Placental epithelial cell (primary cell): ENCODE results near the gene AADACL3. TPM values are rescaled to one million over a fixed set of nuclear protein-coding genes. Genes with fewer than 3 reads are reported as not detected.

Experiments used
- small RNA-seq: library from RNA; depleted of rRNA; stranded (forward); fragments of <200 nt; gene quantifications from one replicate; pipeline ENCODE3, GENCODE V24; 2012
- total RNA-seq: library from RNA; depleted of rRNA; stranded (reverse); fragments of >200 nt; gene quantifications from 2 replicates; pipeline ENCODE4 v1.2.3, GENCODE V29; 2012

Gene AADACL3, protein sequence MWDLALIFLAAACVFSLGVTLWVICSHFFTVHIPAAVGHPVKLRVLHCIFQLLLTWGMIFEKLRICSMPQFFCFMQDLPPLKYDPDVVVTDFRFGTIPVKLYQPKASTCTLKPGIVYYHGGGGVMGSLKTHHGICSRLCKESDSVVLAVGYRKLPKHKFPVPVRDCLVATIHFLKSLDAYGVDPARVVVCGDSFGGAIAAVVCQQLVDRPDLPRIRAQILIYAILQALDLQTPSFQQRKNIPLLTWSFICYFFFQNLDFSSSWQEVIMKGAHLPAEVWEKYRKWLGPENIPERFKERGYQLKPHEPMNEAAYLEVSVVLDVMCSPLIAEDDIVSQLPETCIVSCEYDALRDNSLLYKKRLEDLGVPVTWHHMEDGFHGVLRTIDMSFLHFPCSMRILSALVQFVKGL
- total RNA-seq: not detected in 2 replicates

DNA sequence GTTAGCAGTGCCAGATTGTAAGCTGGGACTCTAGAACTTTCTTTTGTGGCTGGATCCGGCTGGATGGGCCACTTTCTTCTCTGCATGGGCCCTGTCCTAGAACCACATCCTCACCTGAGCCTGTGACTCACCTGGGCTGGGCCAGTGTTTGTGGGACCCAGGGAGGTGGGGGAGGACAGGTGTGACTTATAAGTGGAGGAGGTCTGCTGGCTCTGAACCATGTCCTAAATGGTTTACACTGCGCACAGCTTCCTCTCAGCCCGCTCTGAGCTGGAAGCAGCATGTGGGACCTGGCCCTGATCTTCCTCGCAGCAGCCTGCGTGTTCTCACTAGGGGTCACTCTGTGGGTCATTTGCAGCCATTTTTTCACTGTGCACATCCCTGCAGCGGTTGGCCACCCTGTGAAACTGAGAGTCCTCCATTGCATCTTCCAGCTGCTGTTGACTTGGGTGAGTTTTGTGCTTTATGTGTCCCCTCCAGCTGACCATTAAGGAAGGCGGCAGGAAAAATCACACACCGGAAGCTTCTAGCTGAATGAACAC is at the start of gene AADACL3:
TSS of gene AADACL3 (plus strand) at position 215 of the 542 bp plus-strand sequence. CDS start at position 282, 67 bp downstream.

DNA sequence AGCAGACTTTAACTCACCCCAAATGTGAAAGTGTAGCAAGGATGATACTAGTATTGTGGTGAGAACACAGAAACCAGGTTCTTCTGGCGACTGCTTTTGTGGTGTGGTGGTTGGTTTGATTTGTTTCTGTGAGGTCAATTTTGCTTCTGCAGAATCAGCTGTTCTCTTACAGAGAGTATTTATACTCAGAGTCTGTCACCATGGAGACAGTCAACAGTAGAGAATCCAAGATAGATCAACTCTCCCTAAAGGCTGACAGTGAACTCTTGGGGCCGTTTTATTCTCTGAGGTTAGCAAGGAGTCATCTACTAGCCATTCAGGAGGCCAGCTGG is 30.0 kb downstream of the AADACL3 start, which contains the start of gene CFAP107:
TSS of gene CFAP107 (plus strand) at position 209 of the 332 bp plus-strand sequence. CDS start 231 bp downstream, outside the sequence.

DNA sequence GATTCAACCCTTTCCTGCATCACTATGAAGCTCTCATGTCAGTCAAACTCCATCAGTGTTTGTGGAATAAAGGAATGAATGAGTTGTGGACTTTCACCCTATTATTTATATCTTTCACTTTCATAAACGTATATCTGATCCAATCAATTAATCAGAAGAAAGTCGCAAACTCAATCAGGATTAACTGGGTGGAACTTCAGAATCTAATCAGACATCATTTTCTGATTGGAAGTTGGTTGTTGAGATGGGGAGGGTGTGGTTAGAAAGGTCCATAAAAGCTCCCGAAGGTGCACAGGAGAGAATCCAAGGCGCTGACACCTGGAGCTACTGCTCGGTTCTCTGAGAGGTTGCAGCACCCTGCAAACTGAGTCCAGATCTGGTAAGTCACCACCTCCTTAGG is 57.5 kb downstream of the AADACL3 start, which contains the start of gene PRAMEF12:
TSS of gene PRAMEF12 (plus strand) at position 301 of the 400 bp plus-strand sequence. CDS start 1,130 bp downstream, outside the sequence.

Small RNAs within 50 kb of the gene (small RNA-seq; reads per million reads assigned to genes)
- gene AC244670.1: not detected

Other genes starting within 250 kb of the AADACL3 start
- gene DHRS3, start 97.9 kb upstream of the AADACL3 start, total RNA-seq: 16.1 and 29.1 TPM in 2 replicates
- gene AADACL4, start 72.0 kb upstream of the AADACL3 start, total RNA-seq: under 0.01 TPM in 1 of 2 replicates, not detected in the other
- not detected in 2 replicates for gene CFAP107, start 30.1 kb downstream of the AADACL3 start, total RNA-seq
- not detected in 2 replicates for gene PRAMEF12, start 57.6 kb downstream of the AADACL3 start, total RNA-seq
- gene PRAMEF1, start 75.3 kb downstream of the AADACL3 start, total RNA-seq: 0.11 TPM in 1 of 2 replicates, not detected in the other
- not detected in 2 replicates for gene PRAMEF11, start 115.3 kb downstream of the AADACL3 start, total RNA-seq
- gene HNRNPCL1, start 132.6 kb downstream of the AADACL3 start, total RNA-seq: not detected in 2 replicates
- not detected in 2 replicates for gene PRAMEF2, start 141.0 kb downstream of the AADACL3 start, total RNA-seq
- gene PRAMEF4, start 170.1 kb downstream of the AADACL3 start, total RNA-seq: not detected in 2 replicates
- not detected in 2 replicates for gene PRAMEF10, start 182.2 kb downstream of the AADACL3 start, total RNA-seq
- not detected in 2 replicates for gene PRAMEF7, start 200.5 kb downstream of the AADACL3 start, total RNA-seq
- not detected in 2 replicates for gene PRAMEF6, start 231.5 kb downstream of the AADACL3 start, total RNA-seq